ENCODE results near the gene LMO7. TPM values are rescaled to one million over a fixed set of nuclear protein-coding genes. Genes with fewer than 3 reads are reported as not detected.
"Not testable (repeated sequence)": the region's sequence is repeated elsewhere in the genome, so short reads cannot be mapped to it uniquely, and the experiment has no call there.

LMO7 gene
- total RNA-seq, 1 donor from 2014 or later, result 132 TPM

GRCh38 chr13:75771818-75772217 lies 135.7 kb downstream of the LMO7 start:
- no peak for DNase-seq

GRCh38 chr13:75774176-75774575 lies 138.0 kb downstream of the LMO7 start:
- no peak for DNase-seq

DNA sequence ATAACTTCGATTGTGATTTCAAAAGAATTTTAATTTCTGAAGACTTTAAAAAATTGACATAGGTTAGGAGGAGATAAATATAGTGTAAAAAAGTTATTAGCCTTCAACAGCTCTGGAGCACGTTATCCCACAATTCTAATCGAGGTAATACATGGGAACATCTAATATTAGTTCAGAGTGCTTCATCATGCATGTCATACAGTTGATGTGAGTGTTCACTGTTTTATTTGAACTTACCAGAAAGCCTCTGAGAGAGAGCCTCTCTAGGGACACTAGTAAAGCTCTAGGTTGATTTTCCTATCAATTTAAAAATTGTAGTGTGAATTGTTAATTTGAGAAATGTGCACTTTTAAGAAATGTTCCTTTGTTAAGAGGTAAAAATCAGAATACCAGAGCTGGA lies 140.4 kb downstream of the LMO7 start:
- no peak for DNase-seq

DNA sequence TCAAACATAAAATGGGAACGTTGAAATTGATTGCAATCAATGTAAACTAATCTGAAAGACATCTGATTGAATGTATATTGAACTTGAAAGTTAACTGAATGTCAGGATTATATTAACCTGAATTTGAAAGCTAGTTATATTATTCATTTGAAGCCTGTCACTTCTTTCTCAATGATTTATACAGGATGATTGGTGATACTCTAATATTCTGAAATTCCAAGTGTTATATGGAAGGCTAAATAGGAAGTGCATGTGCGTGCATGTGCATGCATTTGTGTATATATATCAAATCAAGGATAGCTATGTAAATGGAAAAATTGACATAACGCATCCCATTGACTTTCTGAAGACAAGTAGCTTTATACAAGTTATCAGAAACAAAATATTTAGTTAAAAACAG lies 143.3 kb downstream of the LMO7 start:
- no peak for DNase-seq

- DNase-seq, result not testable (repeated sequence)
Observed at GRCh38 chr13:75780103-75780502, 144.0 kb downstream of the LMO7 start.

DNA sequence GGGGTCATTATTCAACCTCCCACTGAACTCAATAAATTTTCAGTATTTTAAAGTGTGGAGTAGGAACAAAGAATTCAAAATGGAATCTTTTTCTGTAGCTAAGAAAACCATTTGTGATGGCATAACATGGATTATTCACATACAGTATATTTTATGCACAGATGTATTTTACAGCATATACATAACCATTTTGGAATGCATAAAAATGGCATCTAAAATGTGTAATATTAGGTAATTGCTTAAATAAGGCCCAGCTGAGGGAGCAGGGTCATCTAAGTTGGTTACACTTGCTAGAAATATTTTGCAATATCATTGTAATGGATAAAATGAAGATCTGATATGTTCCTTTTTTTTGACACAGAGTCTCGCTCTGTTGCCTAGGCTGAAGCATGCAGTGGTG lies 146.9 kb downstream of the LMO7 start:
- DNase-seq, result no peak

- DNase-seq, result no peak
Observed at GRCh38 chr13:75784003-75784402, 147.9 kb downstream of the LMO7 start.

DNA sequence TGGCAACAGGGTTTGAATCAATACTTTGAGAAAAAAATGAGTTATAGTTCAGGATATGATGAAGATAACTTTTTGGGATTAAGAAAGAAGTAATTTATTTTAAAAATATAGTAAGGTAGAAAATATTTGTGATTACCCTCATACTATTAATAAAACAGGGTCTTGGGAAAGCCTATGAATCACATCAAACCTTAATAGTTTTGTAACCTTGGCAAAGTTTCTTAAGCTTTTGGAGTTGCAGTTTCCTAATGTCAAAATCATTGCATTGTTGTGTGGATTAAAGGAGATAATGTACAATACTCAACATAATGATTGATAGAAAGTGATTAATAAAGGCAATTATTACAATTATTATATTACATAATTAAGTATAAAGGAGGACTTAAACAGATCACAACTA lies 149.0 kb downstream of the LMO7 start:
- no peak for DNase-seq

- DNase-seq, result no peak
Observed at GRCh38 chr13:75787249-75787928, 151.3 kb downstream of the LMO7 start.

- no peak for DNase-seq
Observed at GRCh38 chr13:75788481-75788981, 152.4 kb downstream of the LMO7 start.

DNA sequence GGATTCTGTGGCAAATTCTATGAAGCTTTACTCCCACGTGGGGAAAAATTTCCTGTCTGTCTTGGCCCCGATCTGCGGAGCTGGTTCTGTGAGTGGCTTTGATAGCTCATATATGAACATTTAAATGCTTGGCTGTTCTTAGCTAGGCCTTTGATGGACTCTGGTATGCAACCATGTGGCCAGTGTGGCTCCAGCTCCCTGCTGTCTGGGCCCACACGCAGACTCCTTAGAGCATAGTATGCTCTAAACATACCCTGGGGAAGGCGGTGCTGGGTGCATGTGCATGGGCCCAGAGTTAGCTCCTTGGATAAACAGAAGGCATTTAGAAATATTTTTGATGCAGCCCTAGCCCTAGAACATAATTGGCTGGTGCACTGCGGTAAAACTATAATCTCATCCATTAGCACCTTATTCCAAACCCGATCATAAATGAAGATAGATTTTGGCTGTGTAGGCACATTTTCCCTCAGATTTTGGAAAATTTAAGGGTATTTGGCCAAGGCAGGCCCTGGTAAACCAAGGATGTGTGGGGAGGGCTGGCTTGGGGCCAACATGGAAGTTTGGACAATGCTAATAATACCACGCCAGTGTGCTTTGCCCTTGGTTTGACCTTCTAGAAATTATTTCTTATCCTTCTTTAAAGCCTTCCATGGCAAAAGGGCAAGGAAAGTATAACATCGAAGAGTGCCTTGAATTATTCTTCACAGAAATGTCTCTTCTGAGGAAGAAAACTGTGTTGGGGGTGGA lies 153.5 kb downstream of the LMO7 start:
- no peak for DNase-seq

- no peak for DNase-seq
Observed at GRCh38 chr13:75790198-75790970, 154.3 kb downstream of the LMO7 start.

DNA sequence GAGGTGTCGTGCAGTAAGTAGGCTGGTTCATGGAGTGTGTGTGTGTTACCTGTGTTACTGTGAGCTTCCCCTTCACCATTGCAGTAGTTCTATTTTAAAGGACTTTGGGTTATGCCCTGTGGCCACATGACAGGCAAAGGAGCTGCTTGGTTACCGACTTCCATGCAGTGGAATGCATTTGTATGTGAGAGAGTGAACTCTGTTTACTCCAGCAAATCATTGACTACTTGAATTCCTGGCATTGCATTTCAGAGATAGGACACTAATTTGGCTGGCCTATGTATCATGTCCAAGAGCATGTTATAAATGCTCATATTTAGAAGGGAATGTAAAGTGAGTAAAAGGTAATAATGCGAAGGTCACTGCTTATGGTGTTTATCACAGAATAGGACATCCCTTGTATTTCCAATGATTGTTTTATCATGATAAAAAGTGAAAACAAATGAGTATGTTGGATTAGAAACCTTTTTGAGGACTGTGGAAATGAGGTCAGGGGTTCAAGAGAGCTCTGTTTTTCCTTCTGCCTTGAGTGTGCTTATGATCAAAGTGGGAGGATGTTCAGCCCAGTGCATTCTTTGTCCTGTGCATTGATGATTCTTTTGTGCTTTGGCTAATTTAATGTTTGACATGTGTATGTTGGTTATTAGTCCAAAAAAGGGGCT lies 156.5 kb downstream of the LMO7 start:
- DNase-seq, result no peak

DNA sequence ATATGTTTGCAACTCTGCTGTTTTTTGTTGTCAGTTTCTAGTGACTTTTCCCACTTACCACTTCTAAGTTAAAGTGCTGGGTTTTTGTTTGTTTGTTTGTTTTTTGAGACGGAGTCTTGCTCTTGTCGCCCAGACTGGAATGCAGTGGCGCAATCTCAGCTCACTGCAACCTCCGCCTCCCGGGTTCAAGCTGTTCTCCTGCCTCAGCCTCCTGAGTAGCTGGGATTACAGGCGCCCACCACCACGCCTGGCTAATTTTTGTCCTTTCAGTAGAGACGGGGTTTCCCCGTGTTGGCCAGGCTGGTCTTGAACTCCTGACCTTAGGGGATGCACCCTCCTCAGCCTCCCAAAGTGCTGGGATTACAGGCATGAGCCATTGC lies 157.0 kb downstream of the LMO7 start:
- DNase-seq, result not testable (repeated sequence)

- no peak for DNase-seq
Observed at GRCh38 chr13:75794663-75795062, 158.5 kb downstream of the LMO7 start.

DNA sequence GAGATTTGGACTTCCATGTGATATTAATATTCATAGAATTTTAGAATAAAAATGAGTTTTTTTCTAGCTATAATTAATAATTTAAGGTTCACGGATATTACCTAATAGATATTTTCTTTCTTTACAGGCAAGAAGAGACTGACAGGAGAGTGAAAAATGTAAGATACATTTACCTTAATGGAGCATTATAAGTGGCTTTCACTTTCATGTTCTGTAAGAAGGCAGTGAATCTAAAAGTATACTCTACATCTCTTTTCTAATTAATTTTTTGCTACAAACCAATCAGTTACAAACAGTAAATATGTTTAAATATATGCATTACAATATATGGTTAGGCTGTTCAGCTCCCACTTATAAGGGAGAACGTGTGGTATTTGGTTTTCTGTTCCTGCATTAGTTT lies 159.1 kb downstream of the LMO7 start:
- no peak for DNase-seq

GRCh38 chr13:75796825-75797224 lies 160.7 kb downstream of the LMO7 start:
- no peak for DNase-seq

DNA sequence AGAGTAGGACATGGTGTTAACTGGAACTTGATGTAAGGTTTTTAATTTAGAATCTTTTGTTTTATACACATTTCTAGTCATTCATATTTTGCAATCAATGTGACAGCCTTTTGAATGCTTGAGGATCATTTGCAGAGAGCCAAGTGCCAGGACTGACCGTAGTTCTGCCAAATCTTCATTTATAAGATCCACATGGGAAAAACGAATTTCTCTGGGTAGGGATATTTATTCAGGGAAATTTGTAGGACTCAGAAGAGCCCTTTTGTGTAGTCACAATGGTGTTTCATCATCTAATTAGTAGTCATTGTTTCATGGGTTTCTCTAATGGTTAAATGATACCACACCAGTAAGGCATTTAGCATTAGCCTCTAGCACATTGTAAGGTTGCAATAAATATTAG lies 161.1 kb downstream of the LMO7 start:
- no peak for DNase-seq

DNA sequence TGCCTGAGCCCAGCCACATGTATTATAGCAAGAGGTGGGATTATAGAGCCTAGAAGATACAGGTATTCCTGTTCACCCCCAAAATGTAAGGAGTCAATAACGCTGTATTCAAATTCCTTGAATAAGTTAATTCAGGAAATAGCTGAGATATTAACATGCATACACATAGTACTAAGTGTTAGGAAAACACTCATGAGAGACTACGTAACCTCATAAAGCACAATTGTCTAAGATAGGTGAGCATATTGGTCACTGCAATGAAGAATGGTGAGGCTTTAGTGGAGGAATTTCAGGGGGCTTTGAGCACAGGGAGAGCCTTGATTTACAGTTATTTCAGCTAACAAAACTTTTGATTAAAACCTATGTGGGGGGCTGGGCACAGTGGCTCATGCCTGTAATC lies 161.6 kb downstream of the LMO7 start:
- DNase-seq, result no peak

GRCh38 chr13:75798353-75799255 lies 162.5 kb downstream of the LMO7 start:
- no peak for DNase-seq

GRCh38 chr13:75800545-75800944 lies 164.4 kb downstream of the LMO7 start:
- DNase-seq, result no peak
